Right atrium auricular region (tissue), 2 donors: ENCODE data around the gene PLCL1. TPM values are rescaled to one million over a fixed set of nuclear protein-coding genes. Genes with fewer than 3 reads are reported as not detected.
"Not testable (repeated sequence)": the region's sequence is repeated elsewhere in the genome, so short reads cannot be mapped to it uniquely, and the experiment has no call there.

Experiments used
- DNase-seq: peaks from one replicate; pipeline ENCODE4 v3.0.0-alpha.2; 2019; ENCODE audit warnings: low spot score
- H3K27ac ChIP-seq, 2 donors: fragments of 200-600 bp; sonication (generic); 1 replicate in 1 of 2; 2 replicates in 1 of 2; pipeline ENCODE4 v1.5.1; 2016 to 2019
- H3K27me3 ChIP-seq, 2 donors: fragments of 200-600 bp; sonication (generic); one replicate each; pipeline versions ENCODE4 v1.5.1 to v1.6.0; 2017 to 2019
- H3K36me3 ChIP-seq: fragments of 200-600 bp; sonication (generic); one replicate; pipeline ENCODE4 v1.5.1; 2016
- H3K4me1 ChIP-seq, 2 donors: fragments of 200-600 bp; sonication (generic); one replicate each; pipeline versions ENCODE4 v1.5.1 to v1.6.0; 2017 to 2019
- H3K4me3 ChIP-seq, 2 donors: fragments of 200-600 bp; sonication (generic); 1 replicate in 1 of 2; 2 replicates in 1 of 2; pipeline ENCODE4 v1.5.1; 2017 to 2019; ENCODE audit warnings: mild to moderate bottlenecking in 1 of 2, moderate library complexity in 1 of 2
- H3K9me3 ChIP-seq, 2 donors: fragments of 200-600 bp; sonication (generic); one replicate each; pipeline ENCODE4 v1.5.1; 2019
- CTCF ChIP-seq, 2 donors: fragments of 200-600 bp; sonication (generic); IDR thresholded peaks; one replicate each; pipeline ENCODE4 v1.5.1; 2019; ENCODE audit warnings: antibody characterized with exemption in 2 of 2
- total RNA-seq, 2 donors: library from RNA; depleted of rRNA; stranded (reverse); fragments of >200 nt; gene quantifications; one replicate each; pipeline ENCODE4 v1.1.0, GENCODE V29; 2016

PLCL1 gene
- total RNA-seq, 2 donors from 2014 or later, result 26.8 to 32.0 TPM

- TF ChIP-seq CTCF (IDR thresholded peaks at IDR 0.05), result no peak
- H3K27me3 ChIP-seq, result no peaks in the 10 kb centered on the region
- peaks cover 0 to 7% of the 10 kb centered on the region in 2 donors for H3K9me3 ChIP-seq
- H3K36me3 ChIP-seq, result no peaks in the 10 kb centered on the region
- no peaks in the 10 kb centered on the region for H3K4me1 ChIP-seq
- H3K27ac ChIP-seq, result no peak overlapping the region
- no peak for DNase-seq
- H3K4me3 ChIP-seq, result no peak overlapping the region
Observed at GRCh38 chr2:198177040-198177439, 372.6 kb downstream of the PLCL1 start.

GRCh38 chr2:198178766-198179165 lies 374.4 kb downstream of the PLCL1 start:
- H3K27ac ChIP-seq, result no peak overlapping the region
- no peak for TF ChIP-seq CTCF (IDR thresholded peaks at IDR 0.05)
- no peaks in the 10 kb centered on the region for H3K27me3 ChIP-seq
- H3K36me3 ChIP-seq, result no peaks in the 10 kb centered on the region
- H3K4me1 ChIP-seq, result no peaks in the 10 kb centered on the region
- H3K4me3 ChIP-seq, result no peak overlapping the region
- peaks cover 0 to 7% of the 10 kb centered on the region in 2 donors for H3K9me3 ChIP-seq
- no peak for DNase-seq

- Histone ChIP-seq H3K4me1 (no peaks in the 10 kb centered on the region), H3K36me3 (no peaks in the 10 kb centered on the region), H3K27me3 (no peaks in the 10 kb centered on the region), H3K27ac (no peak overlapping the region), H3K9me3 (peaks cover 0 to 5% of the 10 kb centered on the region in 2 donors), H3K4me3 (no peak overlapping the region)
- DNase-seq, result no peak
- no peak for TF ChIP-seq CTCF (IDR thresholded peaks at IDR 0.05)
Observed at GRCh38 chr2:198186257-198186656, 381.9 kb downstream of the PLCL1 start.

- no peak overlapping the region for H3K27ac ChIP-seq
- TF ChIP-seq CTCF (IDR thresholded peaks at IDR 0.05), result no peak
Observed at GRCh38 chr2:198187841-198188240, 383.4 kb downstream of the PLCL1 start.

GRCh38 chr2:198188982-198189381 lies 384.6 kb downstream of the PLCL1 start:
- TF ChIP-seq CTCF (IDR thresholded peaks at IDR 0.05), result no peak
- no peak overlapping the region for H3K4me3 ChIP-seq
- H3K27me3 ChIP-seq, result no peaks in the 10 kb centered on the region
- no peaks in the 10 kb centered on the region for H3K36me3 ChIP-seq
- DNase-seq, result no peak
- H3K4me1 ChIP-seq, result no peaks in the 10 kb centered on the region
- peaks cover 0 to 5% of the 10 kb centered on the region in 2 donors for H3K9me3 ChIP-seq
- H3K27ac ChIP-seq, result no peak overlapping the region

More at GRCh38 chr2:198187841-198188240, 383.4 kb downstream of the PLCL1 start:
- Histone ChIP-seq H3K36me3 (no peaks in the 10 kb centered on the region), H3K9me3 (peaks cover 0 to 5% of the 10 kb centered on the region in 2 donors), H3K4me3 (no peak overlapping the region), H3K27me3 (no peaks in the 10 kb centered on the region), H3K4me1 (no peaks in the 10 kb centered on the region)
- no peak for DNase-seq

- H3K9me3 ChIP-seq, result no peaks in the 10 kb centered on the region
- no peaks in the 10 kb centered on the region for H3K27me3 ChIP-seq
- no peak for DNase-seq
- no peak overlapping the region for H3K4me3 ChIP-seq
- TF ChIP-seq CTCF (IDR thresholded peaks at IDR 0.05), result no peak
- no peak overlapping the region for H3K27ac ChIP-seq
- H3K36me3 ChIP-seq, result no peaks in the 10 kb centered on the region
- no peaks in the 10 kb centered on the region for H3K4me1 ChIP-seq
Observed at GRCh38 chr2:198191651-198192050, 387.3 kb downstream of the PLCL1 start.

- not testable (repeated sequence) for H3K4me3 ChIP-seq, H3K27me3 ChIP-seq, DNase-seq, H3K9me3 ChIP-seq, H3K27ac ChIP-seq, H3K36me3 ChIP-seq, H3K4me1 ChIP-seq
Observed at GRCh38 chr2:198196556-198196955, 392.2 kb downstream of the PLCL1 start.
